ENCODE results near the gene PNLIP. TPM values are rescaled to one million over a fixed set of nuclear protein-coding genes. Genes with fewer than 3 reads are reported as not detected.

Gene PNLIP
- total RNA-seq = 2.8 TPM

DNA sequence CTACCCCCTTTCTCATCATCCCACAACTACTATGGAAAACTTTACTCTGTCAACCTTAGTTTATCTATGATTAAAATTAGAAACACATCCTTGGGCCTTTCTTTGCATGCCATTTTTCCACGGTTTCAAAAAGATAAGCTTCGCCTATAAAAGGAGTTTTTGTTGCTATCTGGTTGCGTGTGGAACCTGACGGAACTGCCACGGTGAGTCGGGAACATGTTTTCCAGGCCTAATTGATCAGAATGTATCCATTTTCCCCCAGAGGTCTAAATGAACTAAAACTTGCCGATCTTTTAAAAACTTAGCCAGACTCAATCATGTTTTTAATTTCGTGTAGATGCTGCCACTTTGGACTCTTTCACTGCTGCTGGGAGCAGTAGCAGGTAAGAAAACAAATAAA, at the start of gene PNLIP:
PNLIP (plus strand) TSS at position 176 of the 400 bp plus-strand sequence; CDS start at position 338, 162 bp downstream.
- intact Hi-C loops (cut with DNase I) = no loop called here
- DNase-seq (ENCODE audit: low spot score) = no peak
- ATAC-seq = no peak

DNA sequence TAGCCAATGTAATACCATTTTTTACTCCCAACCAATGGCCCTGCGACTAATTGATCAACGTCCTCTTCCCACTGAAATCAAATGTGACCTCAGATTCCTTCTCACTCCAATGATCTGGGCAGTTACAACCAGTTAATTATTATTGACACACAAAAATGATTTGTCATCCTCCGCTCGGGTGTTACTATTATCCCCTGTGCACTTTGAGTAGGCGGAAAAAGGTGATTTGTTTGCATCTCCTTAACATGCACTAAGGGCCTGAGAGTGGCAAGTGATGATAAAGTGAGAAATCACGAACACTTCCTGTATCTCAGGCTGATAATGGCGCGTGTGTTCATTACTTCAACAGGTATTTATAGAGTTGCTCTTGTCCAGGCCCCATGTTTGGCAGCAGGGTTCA, 40.9 kb upstream of the PNLIP start:
- intact Hi-C loops (cut with DNase I) = no loop called here
- no peak for ATAC-seq
- no peak for DNase-seq (ENCODE audit: low spot score)

DNA sequence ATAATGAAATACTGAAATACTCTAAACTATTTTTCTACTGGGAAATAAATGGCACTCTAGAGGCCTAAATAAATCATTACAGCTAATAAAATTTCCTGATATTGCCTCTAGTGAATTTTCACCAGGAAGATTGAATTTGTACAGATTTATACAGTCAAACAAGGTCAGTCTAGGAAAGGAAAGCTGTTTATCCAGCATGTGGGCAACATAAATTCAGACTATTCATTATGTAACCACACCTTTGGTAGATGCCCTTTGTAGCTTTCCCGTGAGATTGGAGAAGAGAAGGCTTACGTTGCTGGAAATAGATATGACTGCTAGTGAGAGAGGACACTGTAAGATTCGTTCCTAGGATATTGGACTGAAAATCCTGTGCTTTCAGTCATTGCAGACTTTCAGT, 35.2 kb upstream of the PNLIP start:
- intact Hi-C loops (cut with DNase I) = no loop called here
- DNase-seq (ENCODE audit: low spot score) (no peak), ATAC-seq (no peak)

DNA sequence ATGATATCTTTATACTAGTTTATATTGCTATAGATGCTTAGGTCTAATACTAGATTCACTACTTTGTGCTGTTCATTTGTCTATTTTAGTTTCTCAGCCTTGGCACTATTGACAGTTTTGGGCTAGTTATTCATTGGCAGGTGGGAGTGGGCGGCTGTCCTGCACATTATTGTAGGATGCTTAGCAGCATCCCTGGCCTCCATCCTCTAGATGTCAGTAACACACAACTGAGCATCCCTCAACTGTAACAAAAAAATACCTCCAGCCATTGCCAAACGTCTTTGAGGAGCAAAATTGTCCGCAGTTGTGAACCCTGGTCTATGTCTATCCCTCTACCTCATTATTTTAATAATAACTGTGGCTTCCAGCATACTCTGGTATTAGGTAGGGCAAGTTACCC, 34.4 kb upstream of the PNLIP start:
- DNase-seq (ENCODE audit: low spot score) = no peak

DNA sequence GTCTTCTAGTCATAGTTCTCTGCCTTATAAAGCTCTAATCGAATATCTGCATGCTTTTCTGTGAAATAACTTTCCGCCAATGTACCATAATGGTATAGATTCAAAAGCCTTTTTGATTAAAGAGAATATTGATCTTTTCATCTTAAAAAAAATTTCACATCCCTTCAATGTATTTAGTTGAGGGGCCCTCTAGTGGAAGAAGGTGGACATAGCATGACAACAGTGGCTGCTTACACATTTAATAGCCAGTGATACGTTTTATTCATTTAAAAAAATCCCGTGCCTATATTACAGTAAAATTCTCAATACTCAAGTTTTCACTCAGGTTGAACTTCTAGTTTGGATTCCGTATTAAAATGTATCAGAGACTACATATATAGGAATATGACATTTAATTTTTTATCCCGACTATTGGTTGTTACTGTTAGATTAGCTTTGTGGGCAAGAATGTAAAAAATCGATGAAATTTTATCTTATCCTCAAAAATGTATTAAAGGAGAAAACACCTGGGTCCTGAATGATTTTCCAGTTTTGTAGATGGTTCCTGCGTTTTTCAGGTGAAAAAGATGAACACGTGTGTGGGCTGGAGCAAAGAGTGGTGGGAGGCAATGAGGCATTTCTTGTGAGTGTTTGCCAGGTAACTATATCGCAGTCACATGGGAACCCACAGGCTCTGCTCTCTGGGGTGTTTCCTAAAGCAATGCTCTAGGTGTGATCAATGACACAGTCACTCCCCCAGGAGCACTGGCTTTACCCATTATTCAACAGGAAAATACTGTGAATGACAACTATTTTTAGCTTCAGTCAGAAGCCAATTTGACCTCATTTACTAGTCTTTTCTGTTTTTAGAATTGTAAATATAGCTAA, 24.1 kb upstream of the PNLIP start:
- no peak for DNase-seq (ENCODE audit: low spot score)
- no peak for ATAC-seq
- intact Hi-C loops (cut with DNase I) = no loop called here

More for the DNA sequence above, 34.4 kb upstream of the PNLIP start:
- ATAC-seq = no peak
- intact Hi-C loops (cut with DNase I) = no loop called here

DNA sequence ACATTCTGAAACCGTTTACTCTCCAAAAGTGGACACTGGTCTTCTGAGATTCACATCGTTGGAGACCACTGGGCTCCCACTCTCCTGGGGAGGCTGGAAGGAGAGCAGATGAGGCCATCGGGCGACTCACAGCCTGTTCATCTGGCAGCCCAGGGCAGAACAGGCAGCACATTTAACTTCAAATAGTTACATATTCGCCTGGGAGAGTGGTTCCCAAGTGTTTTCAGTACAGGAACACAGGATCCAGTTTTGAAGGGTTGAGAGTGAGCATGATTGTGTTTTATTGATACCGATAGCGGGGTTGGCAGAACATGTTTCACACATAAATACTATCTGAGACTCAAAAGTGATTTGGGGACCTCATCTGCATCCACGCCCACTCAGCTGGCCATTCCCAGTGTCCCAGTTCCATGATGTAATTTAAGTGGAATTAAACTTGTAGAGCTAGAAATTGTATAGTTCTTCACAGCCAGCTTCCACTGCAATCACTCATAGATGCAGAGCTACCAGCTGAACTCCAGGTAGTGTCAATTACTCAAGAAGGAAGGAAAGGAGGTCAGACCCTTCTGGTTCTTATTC, 22.8 kb upstream of the PNLIP start:
- no peak for DNase-seq (ENCODE audit: low spot score)
- no peak for ATAC-seq
- intact Hi-C loops (cut with DNase I) = no loop called here

DNA sequence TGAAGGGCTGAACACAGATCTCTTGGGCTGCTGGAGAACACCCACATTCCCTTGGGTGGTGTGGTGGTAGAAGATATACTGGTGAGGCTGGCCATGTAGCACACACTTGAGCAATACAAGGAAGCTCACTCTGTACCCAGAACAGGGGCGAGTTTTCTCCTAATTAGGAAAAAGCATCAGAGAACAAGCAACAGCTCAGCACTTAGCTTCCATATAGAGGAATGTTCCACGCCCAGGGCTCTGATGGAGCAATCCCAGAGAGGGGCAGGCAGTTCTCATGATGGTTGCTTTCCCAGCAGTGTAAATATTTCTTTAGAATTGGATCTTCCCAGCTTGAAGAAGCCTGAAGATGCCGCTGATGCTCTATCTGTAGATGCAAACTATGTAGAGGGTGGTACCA, 21.0 kb upstream of the PNLIP start:
- no peak for DNase-seq (ENCODE audit: low spot score)
- intact Hi-C loops (cut with DNase I) = no loop called here
- no peak for ATAC-seq

DNA sequence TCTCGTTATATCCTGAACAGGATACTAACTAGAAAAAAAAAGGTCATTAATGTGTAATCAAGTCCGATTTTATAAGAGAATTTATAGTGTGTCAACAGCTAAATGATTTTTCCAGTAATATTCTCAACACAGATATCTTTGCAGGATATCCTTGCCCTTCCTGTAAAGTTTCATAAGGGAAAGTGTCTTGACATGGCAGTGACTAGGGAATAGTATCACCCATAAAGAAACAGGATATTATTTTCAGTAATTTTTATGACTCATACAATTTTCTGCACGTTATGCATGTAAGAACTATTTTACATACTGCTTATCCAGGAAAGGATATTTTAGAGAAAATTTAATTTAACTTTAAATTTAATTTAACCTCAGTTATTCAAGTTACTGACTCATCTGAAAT, 19.5 kb upstream of the PNLIP start:
- ATAC-seq (no peak), DNase-seq (ENCODE audit: low spot score) (no peak)
- intact Hi-C loops (cut with DNase I) = no loop called here

DNA sequence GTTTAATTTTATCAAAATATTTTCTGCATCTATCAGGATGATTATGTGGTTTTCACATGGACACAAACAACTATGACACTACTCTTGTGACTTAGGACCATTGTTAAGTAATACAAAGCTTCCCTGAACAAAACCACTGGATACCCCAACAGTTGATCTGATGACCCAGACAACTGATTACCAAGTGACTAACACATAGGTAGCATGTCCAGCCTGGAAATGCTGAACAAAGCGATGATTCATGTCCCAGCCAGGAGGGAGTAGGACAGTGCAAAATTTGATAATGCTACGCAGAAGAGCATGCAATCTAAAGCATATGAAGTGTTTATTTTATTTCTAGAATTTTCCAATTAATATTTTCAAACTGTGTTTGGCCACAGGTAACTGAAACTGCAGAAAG, 8.9 kb upstream of the PNLIP start:
- no peak for ATAC-seq
- DNase-seq (ENCODE audit: low spot score) = no peak
- intact Hi-C loops (cut with DNase I) = no loop called here

DNA sequence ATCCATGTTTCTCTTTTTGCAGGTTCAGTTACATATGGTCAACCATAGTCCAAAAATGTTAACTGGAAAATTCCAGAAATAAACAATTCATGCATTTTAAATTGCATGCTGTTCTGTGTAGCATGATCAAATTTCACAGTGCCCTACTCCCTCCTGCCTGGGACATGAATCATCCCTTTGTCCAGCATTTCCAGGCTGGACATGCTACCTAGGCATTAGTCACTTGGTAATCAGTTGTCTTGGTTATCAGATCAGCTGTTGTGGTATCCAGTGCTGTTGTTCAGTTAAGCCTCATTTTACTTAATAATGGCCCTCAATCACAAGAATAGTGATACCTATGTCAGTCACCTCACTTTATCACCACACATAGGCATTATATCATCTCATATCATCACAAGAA, 7.3 kb upstream of the PNLIP start:
- DNase-seq (ENCODE audit: low spot score) (no peak), ATAC-seq (no peak)
- intact Hi-C loops (cut with DNase I) = no loop called here

DNA sequence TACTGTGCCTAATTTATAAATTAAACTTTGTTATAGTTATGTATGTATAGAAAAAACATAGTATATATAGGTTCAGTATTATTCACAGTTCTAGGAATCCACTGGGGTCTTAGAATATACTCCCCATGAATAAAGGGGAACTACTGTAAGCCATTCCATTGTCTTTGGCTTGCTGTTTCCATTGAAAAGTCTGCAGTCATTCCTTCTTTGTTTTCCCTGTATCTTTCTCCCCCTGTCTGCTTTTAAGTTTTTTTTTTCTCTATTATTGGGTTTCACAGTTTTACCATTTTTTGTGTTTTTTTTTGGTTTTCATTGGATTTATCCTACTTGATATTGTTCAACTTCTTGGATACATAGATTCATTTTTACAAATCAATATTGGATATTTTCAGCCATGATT, 6.7 kb upstream of the PNLIP start:
- ATAC-seq (no peak), DNase-seq (ENCODE audit: low spot score) (no peak)
- intact Hi-C loops (cut with DNase I) = no loop called here

DNA sequence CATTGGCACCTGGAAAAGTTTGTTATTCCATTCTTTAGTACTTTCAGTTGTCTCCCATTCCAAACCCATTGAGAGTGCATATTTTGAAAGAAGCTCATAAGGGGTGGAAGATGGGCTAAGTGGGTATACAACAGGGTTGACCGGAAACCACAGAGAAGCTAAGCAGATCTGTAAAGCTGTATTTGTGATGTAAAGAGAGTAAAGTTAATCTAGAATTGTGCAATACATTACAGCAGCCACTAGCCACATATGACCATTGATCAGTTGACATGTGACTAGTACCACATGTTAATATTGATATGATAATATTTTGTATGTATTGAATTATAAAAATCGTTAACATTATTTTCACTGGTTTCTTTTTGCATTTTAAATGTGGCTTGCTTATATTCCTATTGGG, 4.9 kb upstream of the PNLIP start:
- ATAC-seq (no peak), DNase-seq (ENCODE audit: low spot score) (no peak)
- intact Hi-C loops (cut with DNase I) = no loop called here

DNA sequence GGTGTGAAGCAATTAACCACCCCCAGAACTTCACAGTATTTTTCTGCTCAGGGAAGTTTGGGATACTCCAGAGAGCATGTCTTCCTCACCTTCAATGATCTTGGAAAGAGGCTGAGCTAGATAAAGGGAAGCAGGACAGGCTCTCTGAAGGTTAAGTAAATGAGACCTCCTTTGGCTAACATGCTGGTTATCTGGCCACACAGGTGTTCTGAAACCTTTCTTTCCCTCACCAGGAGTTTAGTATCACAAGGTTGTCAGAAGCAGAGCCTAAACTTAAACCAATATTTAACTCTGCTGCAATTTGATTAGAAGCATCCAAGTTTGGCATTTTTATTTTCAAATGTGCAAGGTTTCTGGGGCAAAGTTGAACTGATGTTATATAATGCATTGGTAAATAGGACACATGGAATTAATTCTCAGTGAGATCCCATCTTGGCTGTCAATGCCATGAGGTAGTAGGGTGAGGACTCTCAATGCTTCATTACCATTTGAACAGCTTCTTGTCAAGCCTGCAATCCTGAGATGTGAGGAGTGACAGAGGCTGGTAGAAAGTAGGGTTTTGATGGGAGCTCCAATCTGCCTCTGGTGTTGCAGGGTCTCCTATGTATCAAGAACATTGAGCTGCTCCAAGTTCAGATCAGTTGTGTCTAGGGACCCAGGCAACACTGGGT, 3.6 kb upstream of the PNLIP start:
- ATAC-seq (no peak), DNase-seq (ENCODE audit: low spot score) (no peak)
- intact Hi-C loops (cut with DNase I) = no loop called here

DNA sequence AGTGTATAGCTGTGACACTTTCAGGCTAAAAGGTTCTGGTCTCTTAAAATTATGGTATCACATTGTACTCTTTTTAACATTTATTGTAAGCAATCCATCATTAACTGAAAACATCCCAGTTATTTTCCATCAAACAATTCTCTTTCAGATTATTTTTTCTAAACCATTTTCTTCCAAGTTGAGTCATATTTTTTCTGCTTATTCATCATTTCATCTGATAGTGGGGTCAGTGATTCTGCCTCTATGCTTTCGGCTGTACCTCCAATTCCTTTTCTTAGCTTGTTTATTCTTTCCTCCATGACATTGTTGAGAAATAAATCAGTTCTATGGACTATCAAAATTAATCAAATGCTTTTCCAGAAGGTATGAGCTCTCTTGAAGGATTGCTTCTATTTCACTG, 609 bp upstream of the PNLIP start:
- intact Hi-C loops (cut with DNase I) = no loop called here
- DNase-seq (ENCODE audit: low spot score) = no peak
- no peak for ATAC-seq

DNA sequence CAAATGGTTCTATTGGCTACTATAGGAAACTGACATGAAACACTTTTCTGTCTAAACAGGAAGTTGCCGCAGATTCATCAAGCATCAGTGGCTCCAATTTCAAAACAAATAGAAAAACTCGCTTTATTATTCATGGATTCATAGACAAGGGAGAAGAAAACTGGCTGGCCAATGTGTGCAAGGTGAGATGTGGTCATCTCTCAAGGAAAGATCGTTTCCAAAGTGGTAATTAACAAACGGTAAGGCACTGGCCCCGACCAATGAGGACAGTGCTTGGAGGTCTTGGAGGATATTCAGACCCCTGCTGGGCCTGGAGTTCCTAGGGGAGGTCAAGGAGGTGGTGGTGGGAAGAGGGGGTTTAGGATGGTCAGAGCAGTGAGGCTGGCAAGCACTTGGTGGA, 2.6 kb downstream of the PNLIP start:
- ATAC-seq (no peak), DNase-seq (ENCODE audit: low spot score) (no peak)
- intact Hi-C loops (cut with DNase I) = no loop called here

DNA sequence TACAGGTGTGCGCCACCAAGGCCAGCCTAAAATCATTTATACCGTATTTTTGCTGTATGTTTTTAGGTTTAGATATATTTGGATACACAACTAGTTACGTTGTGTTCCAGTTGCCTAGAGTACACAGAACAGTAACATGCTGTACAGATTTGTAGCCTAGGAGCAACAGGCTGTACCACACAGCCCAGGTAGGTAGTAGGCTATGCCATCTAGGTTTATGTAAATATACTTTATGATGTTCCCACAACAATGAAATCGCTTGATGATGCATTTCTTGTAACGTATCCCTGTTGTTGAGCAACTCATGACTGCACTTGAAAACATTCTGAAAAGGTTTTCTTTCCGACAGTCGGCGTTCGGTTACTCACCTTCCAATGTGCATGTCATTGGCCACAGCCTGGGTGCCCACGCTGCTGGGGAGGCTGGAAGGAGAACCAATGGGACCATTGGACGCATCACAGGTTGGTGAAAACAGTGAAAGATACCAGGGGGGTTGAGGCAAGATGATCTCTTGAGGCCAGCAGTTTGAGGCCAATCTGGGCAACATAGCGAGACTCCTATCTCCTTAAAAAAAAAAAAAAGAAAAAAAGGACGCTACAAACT, 7.7 kb downstream of the PNLIP start:
- no peak for DNase-seq (ENCODE audit: low spot score)
- no peak for ATAC-seq
- intact Hi-C loops (cut with DNase I) = no loop called here

DNA sequence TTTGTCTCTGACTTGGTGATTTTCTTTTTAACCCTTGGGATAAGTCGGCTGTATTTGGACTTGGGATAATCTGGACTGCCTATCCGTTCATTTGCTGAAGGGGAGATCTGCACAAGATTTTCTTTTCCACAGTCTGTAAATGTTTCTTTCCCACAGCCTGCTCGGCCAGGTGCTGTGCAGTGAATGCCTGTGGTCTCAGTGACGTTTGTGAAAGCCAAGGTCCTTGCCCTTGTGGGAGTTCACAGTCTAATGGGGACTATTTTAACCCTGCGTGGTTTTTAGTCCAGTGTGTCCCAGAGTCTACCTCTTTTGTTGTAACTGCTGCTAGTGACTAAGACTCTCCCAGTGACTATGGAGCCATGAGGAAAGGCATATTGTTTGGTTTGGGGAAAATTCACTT, 8.9 kb downstream of the PNLIP start:
- DNase-seq (ENCODE audit: low spot score) (no peak), ATAC-seq (no peak)
- intact Hi-C loops (cut with DNase I) = no loop called here

DNA sequence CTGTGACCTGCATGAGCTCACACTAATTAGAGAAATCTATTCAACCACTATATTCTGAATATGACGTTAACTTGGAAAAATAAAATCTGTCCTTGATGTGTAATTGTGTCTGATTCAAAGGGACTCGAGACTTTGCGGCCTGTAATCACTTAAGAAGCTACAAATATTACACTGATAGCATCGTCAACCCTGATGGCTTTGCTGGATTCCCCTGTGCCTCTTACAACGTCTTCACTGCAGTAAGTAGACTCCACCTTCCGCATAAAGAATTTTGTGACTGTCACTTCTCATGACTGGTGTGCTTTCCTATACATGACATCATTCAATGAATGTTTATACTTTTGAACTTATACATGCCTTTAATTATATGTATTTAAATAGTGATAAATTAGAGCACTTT, 10.1 kb downstream of the PNLIP start:
- intact Hi-C loops (cut with DNase I) = no loop called here
- no peak for DNase-seq (ENCODE audit: low spot score)

DNA sequence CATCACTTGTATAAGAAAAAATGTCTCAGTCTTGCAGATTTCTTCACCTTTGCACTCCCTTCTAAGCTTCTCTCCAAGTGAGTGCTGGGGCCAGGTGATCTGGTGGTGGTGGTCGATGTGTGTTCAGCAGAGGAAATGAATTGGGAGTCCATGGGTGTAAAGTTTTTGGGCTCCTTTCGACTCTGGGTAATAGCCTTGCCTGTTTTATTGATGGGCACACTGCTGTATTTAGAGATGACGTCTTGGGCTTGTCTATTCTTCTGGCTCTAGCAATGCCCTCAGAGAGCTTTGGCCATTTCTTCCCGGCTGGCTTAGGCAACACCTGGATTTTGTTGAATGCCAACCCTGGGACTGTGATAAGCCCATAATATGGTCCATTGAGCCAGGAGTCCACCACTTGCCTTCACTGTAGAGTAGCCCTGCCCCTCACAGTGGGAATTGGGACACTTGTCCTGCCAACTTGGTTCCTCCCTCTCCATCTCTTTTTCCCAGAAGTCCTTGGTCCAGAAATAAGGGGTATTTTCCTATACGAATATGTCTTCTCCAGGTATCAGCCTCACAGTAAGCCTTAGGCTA, 11.7 kb downstream of the PNLIP start:
- no peak for ATAC-seq
- intact Hi-C loops (cut with DNase I) = no loop called here

More for the DNA sequence above, 10.1 kb downstream of the PNLIP start:
- no peak for ATAC-seq

DNA sequence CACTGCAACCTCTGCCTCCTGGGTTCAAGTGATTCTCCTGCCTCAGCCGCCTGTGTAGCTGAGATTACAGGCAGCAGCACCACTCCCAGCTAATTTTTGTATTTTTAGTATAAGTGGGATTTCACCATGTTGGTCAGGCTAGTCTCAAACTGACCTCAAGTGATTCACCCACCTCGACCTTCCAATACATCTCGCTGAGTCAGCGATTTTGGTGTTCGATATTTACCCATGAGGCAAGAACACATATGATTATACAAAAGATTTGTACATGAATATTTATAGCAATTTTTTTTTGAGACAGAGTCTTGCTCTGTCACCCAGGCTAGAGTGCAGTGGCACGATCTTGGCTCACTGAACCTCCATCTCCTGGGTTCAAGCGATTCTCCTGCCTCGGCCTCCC, 19.8 kb downstream of the PNLIP start:
- ATAC-seq (no peak), DNase-seq (ENCODE audit: low spot score) (no peak)
- intact Hi-C loops (cut with DNase I) = no loop called here

More for the DNA sequence above, 11.7 kb downstream of the PNLIP start:
- no peak for DNase-seq (ENCODE audit: low spot score)

Data from sciatic nerve (tissue), 2 donors.